Measurements from ENCODE around the gene ITGB8.
"Not testable (repeated sequence)": the region's sequence is repeated elsewhere in the genome, so short reads cannot be mapped to it uniquely, and the experiment has no call there.

ITGB8 gene

DNA sequence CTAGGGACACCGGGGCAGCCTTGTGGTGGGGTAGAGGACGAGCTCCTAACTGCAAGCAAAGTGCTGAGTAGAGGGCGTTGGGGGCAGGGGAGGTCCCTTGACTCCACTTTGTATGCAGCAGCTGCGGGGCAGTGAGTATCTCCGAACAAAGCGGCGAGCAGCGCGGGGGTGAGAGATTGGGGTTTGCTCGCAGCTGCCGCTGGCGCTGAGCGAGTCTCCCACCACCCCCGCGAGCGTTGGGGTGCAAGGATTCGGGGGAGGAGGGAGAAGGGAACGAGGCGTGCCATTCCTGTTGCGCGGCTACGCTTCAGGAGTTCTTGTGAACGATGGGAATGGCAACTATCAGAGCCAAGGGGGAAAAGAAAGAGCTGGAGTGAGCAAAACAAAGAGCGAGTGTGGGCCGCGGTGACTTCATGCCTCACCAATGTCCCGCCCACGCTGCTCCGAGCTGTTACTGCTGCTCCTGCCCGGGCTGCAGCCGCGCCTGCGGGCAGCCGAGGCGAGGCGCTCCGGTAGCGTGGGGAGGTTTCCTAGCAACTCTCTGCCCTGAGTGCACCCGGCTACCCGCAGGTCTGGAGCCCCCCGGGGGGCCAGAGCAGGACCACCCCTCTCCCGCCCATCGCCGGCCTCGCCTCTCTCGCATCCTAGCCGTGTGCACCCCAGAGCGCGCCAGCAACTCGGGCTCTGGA is at the start of gene ITGB8:
ITGB8 (plus strand) TSS at position 662 of the 689 bp plus-strand sequence. CDS start 907 bp downstream, outside the sequence.
- DNase-seq: no peak

DNA sequence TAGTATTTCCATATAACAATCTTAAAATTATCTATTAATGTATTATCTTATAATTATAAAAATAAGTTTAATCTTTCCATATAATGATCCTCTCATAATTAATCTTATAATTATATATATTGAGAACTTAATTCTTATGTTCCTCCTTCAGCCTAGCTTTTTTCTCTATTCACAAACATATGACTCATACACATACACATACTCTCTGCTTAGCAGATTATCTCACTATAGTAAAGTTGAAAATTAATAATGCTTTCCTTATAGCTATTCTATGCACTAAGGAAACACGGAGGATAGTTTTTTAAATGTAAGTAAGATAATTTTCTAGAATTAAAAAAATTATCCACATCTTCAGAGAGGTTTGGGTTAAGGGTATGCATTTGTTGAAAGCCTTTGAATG is 47.7 kb upstream of the ITGB8 start:
- no peak for DNase-seq

DNA sequence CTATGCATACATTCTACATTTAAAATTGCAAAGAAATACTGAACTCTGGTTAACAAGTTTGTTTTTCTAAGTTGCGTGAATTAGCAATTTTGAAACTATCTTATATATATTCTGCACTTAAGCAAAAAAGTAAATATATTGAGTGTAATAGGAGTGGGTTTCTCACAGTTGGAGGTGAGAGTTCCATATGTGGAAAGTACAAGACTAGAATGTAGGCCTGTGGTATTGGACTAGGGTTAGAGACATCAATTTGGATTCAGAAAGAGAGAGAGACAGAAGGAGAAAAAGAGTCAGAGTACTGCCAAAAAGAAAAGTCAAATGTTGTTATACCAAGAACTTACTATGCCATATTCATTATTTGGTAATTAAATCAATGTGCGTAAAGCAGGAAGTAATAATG is 47.3 kb upstream of the ITGB8 start:
- DNase-seq: no peak

DNA sequence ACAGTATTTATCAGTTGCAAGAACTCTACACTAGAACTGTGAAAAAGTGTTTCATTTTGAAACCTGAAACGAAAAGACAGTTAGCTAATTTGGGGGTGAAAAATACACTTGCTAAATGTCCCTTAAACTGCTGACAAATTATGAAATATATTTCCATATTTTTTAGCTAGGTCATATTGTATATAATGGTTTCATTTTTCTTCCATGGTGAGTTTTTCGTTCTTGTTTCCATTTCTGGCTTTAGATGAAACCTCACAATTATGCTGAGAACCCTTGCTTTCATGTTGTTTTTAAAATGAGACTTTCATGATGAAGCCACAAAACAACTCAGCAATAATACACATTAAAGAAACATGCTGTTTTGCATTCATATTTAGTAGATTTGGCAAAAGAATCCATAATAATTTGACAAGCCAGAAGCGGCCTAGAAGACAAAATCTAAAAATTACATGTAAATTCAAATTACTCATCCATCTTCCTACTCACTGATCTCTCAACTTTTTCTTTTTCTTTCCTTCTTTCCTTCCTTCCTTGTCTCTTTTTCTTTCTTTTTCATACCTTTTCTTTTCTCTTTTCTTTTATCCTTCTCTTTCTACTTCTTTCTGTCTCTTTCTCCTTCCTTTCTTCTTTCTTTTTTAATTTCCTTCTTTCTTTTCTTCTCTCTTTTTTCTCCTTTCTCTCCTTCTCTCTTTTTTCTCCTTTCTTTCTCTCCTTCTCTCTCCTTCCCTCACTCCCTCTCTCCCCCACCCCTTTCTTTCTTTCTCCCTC is 46.5 kb upstream of the ITGB8 start:
- no peak for DNase-seq

DNA sequence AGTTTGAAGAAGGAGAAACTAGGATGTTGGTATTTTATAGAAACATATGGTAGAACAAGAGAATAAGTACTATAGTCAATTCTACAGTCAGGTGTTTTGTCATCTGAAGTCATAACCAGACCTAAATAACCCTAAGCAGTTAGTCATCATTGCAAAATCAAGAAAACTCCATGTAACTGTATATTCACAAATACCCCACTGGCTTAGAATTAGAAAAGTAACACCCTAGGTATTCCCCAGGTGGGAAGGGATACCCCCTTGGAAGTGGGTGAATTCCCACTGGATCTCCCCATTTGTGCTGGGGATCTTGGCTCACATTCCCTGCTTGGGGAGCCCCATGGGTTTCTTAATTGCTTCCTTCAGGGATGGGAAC is 45.9 kb upstream of the ITGB8 start:
- DNase-seq: no peak

DNA sequence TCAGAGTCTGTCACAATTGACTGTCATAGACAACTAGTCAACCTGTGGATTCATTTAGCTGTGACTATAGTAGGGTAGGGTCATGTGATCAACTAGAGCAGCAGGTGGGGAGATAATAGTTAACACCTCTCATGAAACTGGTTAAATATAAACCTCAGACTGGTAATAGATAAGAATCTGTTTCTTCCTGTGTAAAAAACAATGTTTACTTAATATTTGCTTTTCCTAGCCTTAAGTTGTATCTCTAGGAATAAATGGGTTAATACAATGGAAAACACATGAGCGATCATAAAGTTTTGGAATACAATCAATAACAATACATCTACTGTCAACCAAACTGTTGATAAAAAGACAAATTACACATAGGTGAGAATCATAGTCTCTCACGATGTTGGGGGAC is 43.4 kb upstream of the ITGB8 start:
- DNase-seq: no peak

DNA sequence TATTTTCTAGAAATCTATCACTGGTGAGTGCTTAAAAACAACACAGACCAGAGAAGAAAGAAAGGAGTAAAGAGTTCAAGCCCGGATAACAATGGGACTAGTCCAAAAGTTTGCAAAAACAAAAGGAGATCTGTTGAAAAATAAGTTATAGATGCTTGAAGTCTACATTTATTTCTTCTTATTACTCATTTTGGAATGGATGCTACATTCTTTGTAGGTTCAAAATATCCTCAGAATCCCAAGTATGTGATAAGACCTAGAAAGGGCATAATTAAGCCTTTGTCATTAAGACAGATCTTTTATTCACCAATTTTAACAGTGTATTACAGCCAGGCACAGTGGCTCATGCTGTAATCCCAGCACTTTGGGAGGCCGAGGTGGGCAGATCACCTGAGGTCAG is 42.7 kb upstream of the ITGB8 start:
- DNase-seq: no peak

DNA sequence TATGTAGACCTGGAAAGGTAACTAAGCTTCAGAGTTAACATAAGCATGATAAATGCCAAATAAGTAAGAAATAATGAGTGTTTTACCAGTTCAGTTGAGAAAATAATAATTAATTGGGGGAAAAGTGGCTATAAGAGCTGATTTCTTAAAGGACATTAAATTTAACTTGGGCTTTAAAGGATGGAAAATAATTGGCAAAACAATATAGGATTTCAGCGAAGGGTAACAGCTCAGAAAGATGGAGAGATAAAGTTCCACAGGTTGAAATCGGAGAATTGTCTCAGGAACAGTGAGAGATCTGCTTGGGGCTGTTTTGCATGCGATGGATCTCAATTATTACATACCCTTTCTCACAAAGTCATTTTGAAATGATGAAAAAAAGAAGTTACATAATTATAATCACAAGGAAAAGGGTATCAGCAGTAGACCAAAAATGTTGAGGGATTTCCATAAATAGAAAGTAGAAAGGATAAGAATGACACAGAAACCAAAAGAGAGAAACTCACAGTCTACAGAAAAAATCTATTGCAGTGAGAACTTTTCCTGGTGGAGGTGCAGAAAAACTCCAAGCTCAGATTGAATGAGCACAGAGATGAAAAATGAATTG is 40.1 kb upstream of the ITGB8 start:
- DNase-seq: no peak

DNA sequence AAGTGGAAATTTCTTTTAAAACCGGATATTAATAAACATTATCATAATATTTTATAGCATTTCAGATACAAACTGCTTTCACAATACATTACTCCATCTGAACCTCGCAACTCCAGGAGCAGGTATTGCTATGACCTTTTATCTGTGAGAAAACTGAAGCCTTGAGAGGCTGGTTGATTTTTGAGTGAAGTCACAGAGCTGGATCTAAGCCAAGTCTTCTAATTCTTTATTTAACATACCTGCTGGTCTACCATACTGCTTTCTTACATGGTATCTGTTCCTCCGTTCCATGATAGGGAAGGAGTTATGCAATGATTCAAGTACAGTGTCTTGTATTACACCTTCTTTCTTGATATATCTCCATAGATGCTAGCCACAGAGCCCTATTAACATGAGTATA is 37.4 kb upstream of the ITGB8 start:
- no peak for DNase-seq

DNA sequence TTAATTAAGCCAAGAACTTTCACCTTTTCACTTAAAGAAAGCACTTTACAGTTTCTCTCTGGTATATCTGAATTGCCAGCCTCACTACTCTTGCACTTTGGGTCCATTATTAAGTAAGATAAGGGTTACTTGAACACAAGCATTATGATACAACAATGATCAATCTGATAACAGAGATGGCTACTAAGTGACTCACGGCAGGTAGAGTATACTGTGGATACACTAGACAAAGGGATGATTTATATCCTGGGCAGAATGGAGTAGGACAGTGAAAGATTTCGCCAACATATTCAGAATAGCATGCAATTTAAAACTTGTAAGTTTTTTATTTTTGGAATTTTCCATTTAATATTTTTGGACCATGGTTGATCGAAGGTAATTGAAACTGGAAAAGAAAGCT is 34.3 kb upstream of the ITGB8 start:
- DNase-seq: no peak

DNA sequence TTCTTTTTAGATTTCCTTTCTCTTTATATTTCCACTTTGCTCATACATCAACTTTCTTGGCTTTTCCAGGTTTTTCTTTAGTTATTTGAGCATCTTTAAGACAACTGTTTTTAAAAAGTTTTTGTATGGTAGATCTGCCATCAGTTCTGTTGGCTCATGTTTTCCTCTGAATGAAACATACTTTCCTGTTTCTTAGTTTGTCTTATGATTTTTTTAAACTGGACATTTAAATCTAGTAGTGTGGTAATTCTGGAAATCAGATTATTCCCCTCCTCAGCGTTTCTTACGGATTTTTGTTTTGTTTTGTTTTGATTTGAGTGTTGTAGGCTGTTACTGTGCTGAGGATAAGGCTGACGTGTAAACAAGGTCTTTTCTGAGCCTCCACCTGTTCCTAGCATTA is 33.8 kb upstream of the ITGB8 start:
- DNase-seq: no peak

DNA sequence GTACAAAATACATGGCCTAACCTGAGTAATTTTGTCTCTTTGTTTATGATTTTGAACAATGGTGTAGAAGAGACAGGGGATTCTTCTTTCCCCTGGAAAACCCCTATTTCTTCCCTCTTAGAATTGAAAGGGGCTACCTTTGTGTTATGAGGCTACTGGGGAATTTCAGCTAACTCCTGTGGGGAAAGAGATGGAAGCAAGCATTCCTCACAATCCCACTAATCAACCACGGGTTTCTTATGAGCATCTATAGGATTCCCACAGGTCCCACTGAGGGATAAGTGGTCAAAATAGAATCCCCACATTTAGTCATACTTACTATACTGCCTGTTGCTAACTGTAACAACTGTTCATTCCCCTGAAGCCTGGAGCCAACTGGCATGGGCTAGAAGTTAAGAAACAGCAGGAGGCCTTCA is 32.2 kb upstream of the ITGB8 start:
- no peak for DNase-seq

DNA sequence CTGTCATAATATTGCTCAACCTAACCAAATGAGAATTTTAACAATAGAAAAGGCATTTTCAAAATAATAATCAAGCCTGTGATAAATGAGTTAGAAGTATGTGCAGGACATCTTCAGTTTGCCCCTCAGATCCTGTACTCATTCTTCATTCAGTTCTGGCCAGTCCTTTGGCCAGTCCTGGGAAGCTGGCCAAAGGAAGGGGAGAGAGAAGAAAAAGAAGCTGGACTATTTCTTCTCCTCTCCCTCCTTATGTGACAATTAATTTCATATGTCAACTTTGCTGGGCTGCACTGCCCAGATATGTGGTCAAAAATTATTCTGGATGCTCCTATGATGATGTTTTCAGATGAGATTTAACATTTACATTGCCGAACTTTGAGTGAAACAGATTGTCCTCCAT is 31.6 kb upstream of the ITGB8 start:
- DNase-seq: no peak

DNA sequence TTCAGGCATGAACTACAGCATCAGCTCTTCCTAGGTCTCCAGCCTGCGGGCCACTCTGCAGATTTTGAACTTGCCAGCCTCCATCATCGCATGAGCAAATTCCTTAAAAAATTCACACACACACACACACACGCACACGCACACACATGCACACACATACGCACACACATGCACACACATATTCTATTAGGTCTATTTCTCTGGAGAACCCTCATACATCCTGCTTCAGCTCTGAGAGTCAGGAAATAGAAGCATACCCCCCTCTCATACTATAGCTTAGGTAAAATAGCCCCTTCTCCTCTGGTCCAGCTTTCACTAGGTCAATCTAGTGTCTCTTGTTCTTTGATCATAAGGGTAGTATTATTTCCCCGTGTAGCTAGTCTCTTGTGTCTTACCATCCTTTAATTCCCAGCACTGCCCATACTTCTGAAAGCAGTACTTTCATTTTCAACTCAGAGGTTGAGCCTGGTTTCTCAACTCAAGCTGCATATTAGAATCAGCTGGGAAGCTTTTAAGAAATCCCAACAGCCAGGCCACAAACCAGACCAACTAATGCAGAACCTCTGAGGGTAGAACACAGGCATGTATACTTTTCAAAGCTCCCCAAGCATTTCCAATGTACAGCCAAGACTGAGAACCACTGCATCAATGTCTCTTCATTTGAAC is 30.9 kb upstream of the ITGB8 start:
- no peak for DNase-seq

DNA sequence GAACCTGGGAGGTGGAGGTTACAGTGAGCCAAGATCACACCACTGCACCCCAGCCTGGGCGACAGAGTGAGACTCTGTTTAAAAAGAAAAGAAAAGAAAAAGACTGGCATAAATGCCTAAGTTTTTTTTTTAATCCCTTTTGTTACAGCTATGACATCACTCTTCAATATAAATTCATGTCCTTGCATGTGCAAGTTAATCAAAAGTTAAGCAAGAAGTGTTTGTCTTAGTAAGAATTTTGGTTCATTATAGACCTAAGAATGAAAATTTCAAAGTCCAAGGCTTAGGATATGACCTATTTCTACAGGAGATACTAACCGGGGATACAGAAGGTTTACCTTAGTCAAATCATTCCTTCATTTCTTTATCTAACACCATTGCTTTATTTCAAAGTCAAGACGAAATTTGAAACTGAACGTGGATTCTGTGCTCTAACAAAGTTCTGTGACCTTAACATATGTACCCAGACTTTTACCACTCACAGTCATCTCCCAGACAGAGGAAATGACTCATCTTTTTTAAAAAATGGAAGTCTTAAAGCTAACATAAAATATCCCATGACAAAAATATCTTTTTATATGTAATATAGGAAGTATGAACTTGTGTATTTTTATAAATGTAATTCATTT is 29.3 kb upstream of the ITGB8 start:
- no peak for DNase-seq

DNA sequence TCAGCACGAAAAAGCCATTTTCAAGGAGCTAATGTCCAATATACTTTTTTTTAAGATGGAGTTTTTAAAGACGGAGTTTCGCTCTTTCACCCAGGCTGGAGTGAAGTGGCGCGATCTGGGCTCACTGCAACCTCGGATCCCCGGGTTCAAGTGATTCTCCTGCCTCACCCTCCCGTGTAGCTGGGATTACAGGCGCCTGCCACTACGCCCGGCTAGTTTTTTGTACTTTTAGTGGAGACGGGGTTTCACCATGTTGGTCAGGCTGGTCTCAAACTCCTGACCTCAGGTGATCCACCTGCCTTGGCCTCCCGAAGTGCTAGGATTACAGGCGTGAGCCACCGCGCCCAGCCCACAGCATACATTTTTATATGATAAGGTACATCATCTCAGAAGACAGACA is 28.4 kb upstream of the ITGB8 start:
- not testable (repeated sequence) for DNase-seq

DNA sequence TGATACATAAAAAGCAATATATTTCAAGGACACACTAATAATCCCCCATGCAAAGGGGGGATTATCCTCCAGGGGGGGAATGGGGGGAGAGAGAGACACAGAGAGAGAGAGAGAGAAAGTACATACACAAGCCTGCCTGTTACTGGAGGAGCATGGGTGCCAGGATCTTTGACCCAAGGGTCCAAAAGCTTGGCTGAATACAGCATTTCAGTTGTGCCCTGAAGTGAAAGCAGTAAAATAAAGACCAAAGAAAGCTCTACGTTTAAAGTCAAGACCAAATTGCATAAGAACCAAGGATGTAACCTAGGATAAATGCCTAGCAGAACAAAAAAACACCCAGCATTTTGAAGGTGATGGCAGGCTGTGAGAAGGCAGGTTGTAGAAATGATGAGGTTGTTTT is 27.8 kb upstream of the ITGB8 start:
- DNase-seq: no peak

DNA sequence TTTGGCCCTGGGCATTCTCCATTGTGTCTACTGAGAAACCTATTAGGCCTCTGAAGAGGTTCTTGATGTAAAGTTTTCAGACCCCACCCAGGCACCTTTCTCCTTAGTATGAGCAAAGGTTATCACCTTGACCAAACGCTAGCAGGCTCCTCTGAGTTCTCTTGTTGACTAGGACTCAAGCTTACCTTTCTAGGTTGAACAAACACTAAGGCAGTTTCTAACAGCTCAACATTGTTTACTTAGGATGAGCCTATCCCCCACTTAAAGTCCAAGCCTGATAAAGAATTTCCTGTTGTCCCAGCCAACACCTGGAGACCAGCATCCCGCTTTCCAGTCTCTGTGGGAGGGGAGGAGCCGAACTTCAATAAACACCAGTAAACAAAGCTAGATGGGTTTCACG is 26.3 kb upstream of the ITGB8 start:
- DNase-seq: no peak

DNA sequence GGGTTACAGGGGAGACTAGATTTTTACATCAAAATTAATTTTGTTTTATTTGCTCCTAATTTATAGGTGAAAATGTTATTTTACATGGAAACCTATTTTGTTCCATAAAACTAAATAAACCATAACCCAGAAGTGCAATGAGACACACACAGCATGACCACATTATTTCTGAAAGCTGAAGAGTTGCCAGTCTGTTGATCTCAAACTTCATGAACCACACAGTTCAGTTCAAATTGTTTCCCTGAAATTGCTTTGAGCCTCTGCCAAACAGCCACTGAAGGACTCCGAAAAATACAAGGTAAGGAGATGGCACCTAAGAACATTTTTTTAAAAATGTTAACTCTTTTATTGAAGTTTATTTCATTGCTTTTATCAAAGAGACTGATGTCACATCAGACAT is 25.0 kb upstream of the ITGB8 start:
- DNase-seq: no peak

DNA sequence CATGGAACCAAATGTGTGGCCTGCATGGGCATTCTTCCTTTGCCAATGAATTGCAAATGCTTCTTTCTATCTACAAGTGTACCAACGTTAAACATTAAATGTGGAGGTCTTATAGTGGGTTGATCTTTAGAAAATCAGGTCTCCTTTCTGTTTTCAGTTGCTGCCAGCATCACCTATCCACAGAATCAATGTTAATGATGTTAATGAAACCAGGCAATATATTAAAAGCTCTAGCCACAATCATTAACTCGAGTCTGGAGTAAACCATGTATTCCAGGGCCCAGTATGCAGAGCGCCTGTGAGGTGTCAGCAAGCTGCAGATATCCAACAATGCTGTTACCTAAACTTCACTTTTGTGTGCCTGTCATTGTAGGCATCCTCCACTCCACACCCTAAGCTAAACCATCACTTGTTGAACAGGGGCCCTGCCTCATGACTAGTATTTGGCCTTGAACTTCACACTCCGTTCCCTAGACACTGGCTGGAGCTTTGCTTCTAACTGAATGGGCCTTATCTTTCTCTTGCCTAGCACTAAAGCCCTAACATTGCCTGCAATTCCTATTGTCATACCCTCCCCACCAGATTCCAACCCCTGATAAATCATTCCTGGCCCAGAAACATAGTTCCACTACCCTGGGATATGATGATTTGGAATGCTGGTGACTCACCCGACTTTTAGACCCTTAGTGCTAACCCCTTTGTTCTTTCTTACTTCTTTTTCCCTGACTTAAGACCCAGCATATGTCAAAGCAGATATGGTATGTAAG is 24.3 kb upstream of the ITGB8 start:
- DNase-seq: no peak

DNA sequence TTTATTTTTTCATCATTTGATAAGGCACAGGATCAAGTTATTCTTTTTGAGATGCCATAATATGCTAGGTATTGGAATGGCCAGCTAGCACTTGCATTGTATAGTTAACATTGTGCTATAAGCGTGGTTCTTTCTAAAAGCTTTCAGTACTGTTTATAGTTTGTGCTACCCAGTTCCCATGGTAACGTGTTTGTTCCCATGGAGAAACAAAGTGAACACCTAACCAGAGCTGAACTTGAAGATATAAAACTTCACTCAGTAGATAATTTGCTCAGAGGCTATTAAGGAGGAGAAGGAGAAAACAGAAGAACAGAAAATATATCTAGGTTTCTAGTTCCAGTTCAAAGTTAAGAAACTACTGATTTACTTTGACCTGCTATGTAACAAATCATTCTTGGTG is 23.6 kb upstream of the ITGB8 start:
- no peak for DNase-seq

DNA sequence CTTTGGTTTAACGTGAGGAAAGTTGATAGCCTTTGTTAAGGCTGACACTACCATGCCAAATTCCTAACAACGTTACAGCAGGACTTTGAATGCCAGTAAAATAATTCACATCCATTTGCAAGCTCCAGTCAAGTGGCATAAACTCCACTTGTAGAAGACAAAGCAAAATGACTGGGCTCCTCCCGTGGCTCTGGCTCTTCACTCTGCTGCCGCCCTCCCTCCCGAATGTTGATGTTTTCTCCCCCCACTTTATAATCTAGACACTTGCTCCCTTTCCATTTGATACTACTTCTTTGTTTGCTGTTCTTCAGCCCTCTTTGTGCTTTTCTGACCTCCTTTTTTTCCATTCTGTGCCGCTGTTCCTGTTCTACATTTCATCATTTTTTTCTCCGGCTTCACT is 22.8 kb upstream of the ITGB8 start:
- DNase-seq: no peak

DNA sequence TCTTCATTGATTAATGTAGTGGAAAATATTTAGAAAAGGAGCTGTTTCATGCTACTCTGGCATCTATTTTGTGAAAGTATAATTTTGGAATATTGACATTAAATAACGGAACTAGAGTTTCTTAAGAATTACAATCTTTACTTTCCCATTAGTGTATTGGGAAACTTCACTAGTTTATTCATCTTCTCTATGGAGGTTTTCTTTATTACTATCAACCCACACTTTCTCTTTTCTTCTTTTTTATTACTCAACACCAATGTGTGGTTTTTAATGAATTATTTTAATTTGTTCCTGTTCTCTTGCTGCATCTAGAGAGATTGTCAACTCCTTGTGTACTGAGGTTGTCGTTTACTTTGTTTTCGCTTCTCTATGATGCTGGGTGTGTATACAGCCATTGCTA is 20.4 kb upstream of the ITGB8 start:
- no peak for DNase-seq
